Lower lobe of right lung (tissue), 2 donors: ENCODE results near the gene C11orf87. TPM values are rescaled to one million over a fixed set of nuclear protein-coding genes. Genes with fewer than 3 reads are reported as not detected.

Experiments
- ATAC-seq, 2 donors: fragments of 200-7000 bp; cut with Tn5 transposase; one replicate each; pipeline ENCODE4 v1.9.1; 2020 to 2022; ENCODE audit warnings: mild to moderate bottlenecking in 2 of 2, moderate library complexity in 2 of 2
- DNase-seq: peaks from one replicate; pipeline ENCODE4 v3.0.0-alpha.2; 2020
- H3K27ac ChIP-seq: fragments of 200-600 bp; one replicate; pipeline ENCODE4 v1.8.0; 2022
- H3K27me3 ChIP-seq: fragments of 200-600 bp; one replicate; pipeline ENCODE4 v1.8.0; 2022; ENCODE audit warnings: low read depth
- H3K36me3 ChIP-seq: fragments of 200-600 bp; one replicate; pipeline ENCODE4 v1.8.0; 2022; ENCODE audit warnings: mild to moderate bottlenecking
- H3K4me1 ChIP-seq: fragments of 200-600 bp; one replicate; pipeline ENCODE4 v1.8.0; 2022
- H3K4me3 ChIP-seq: fragments of 200-600 bp; one replicate; pipeline ENCODE4 v1.8.0; 2022; ENCODE audit warnings: mild to moderate bottlenecking
- H3K9me3 ChIP-seq: fragments of 200-600 bp; one replicate; pipeline ENCODE4 v1.8.0; 2022
- CTCF ChIP-seq: fragments of 200-600 bp; IDR thresholded peaks from one replicate; pipeline ENCODE4 v1.8.0; 2022; ENCODE audit warnings: antibody characterized with exemption, mild to moderate bottlenecking
- intact Hi-C: fragments of 100-400 bp; cut with DNase I; formaldehyde crosslinking; loops from one replicate; pipeline ENCODE4 v1.11.0; 2022
- total RNA-seq: library from RNA; stranded (reverse); fragmentation: NEBNext Ultra II Directional; extraction: Animal tissue kit (Norgen Biotek cat#: 25700); gene quantifications from one replicate; pipeline ENCODE4 v1.2.1, GENCODE V29; 2021
- donor health status: DM: no; HTN: yes; CAD: no; lungs with severe emphysema.

C11orf87 gene
- total RNA-seq, 1 donor from 2014 or later, result 0.09 TPM

- Histone ChIP-seq H3K4me3 (no peak overlapping the region), H3K27ac (no peak overlapping the region), H3K4me1 (no peaks in the 10 kb centered on the region), H3K27me3 (no peaks in the 10 kb centered on the region), H3K9me3 (no peaks in the 10 kb centered on the region), H3K36me3 (no peaks in the 10 kb centered on the region)
- no peak for DNase-seq
- intact Hi-C loops, result no loop called here
- no peak for ATAC-seq
- TF ChIP-seq CTCF, result no peak
Observed at GRCh38 chr11:109443052-109443451, 21.1 kb downstream of the C11orf87 start.

GRCh38 chr11:109454857-109455256, 32.9 kb downstream of the C11orf87 start:
- H3K27me3 ChIP-seq, result no peaks in the 10 kb centered on the region
- no peaks in the 10 kb centered on the region for H3K9me3 ChIP-seq
- DNase-seq, result no peak

More at GRCh38 chr11:109454857-109455256, 32.9 kb downstream of the C11orf87 start:
- H3K4me1 ChIP-seq, result no peaks in the 10 kb centered on the region
- no peak overlapping the region for H3K27ac ChIP-seq
- ATAC-seq, result no peak
- no peaks in the 10 kb centered on the region for H3K36me3 ChIP-seq
- intact Hi-C loops, result no loop called here
- no peak overlapping the region for H3K4me3 ChIP-seq
- TF ChIP-seq CTCF, result no peak
